Stimulated activated naive CD8-positive, alpha-beta T cell treated with anti-CD3 and anti-CD28 coated beads, Interleukin-15, amount 100 ng/mL, for 72 hours (primary cell): ENCODE data around the gene SIGLEC7.
"Not testable (repeated sequence)": the region's sequence is repeated elsewhere in the genome, so short reads cannot be mapped to it uniquely, and the experiment has no call there.

ENCODE experiments used
- ATAC-seq: fragments of 150-1000 bp; cut with Tn5 transposase; 2 replicates; pipeline ENCODE4 v1.10.0; 2021; ENCODE audit warnings: mild to moderate bottlenecking, moderate library complexity
- DNase-seq, 2 donors: peaks; one replicate each; pipeline ENCODE4 v3.0.0; 2021 to 2022
- H3K27ac Mint-ChIP-seq, 2 donors: one replicate each; pipeline ENCODE4 v1.8.0; 2022; ENCODE audit warnings: mild to moderate bottlenecking in 2 of 2, mixed read lengths in 2 of 2, moderate library complexity in 2 of 2
- H3K27me3 Mint-ChIP-seq: one replicate; pipeline ENCODE4 v1.8.0; 2022; ENCODE audit warnings: mixed read lengths
- H3K4me1 Mint-ChIP-seq: one replicate; pipeline ENCODE4 v1.8.0; 2022; ENCODE audit warnings: mild to moderate bottlenecking, mixed read lengths
- H3K4me3 Mint-ChIP-seq, 2 donors: one replicate each; pipeline ENCODE4 v1.8.0; 2022; ENCODE audit warnings: mild to moderate bottlenecking in 2 of 2, mixed read lengths in 2 of 2, moderate library complexity in 1 of 2
- H3K9me3 Mint-ChIP-seq, 2 donors: one replicate each; pipeline ENCODE4 v1.8.0; 2022; ENCODE audit warnings: mixed read lengths in 2 of 2

Gene SIGLEC7

DNA sequence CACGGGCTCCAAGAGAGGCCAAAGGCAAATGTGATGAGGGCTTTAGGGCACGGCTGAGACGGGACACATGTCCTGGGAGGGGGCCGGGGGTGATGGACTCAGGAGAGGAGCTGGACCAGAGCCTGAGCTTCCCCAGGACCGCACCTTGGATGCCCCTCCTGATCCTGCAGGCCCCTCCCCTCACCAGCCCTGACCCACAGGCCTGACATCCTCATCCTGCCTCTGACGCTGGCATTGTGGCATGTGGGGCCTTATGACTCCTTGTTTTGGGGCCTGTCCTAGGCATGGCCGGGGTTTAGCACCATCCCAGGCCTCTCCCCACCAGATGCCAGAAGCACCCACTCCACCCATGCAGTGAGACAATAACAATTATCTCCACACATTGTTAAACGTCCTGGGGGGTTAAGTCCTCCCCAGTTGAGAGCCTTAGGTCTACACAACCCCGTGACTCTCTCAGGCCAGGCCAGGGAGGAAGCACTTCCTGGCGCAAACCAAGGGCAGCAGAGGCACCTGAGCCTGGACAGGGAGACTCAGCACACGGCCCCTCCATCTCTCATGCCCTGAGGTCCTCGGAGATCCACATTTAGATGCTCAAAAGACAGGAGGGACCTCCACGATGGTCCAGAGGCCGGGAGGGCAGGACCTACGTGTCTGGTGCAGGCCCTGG is 841 bp downstream of the SIGLEC7 start:
- H3K9me3 Mint-ChIP-seq, ATAC-seq, DNase-seq, H3K4me1 Mint-ChIP-seq, H3K27ac Mint-ChIP-seq, H3K4me3 Mint-ChIP-seq, H3K27me3 Mint-ChIP-seq: not testable (repeated sequence)

DNA sequence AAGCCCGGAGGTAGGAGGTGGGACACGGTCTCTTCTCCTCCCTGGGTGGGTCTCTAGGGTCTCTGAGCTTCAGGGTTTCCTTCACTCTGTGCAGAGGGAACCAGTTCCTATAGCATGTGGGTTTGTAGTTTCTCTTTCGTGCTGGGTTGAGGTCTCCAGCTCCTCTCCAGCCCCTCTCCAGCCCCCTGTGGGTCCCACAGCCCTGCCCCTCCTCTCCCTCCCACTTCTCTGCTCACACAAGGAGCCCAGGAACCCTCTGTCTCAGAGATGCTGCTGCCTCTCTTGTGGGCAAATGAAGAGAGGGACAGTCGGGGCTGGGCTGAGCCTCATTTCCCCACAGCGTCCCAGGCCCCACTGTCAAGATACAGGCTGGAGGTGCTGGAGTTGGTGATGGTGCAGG is 1.4 kb downstream of the SIGLEC7 start:
- H3K27me3 Mint-ChIP-seq = no peaks in the 10 kb centered on the region
- H3K27ac Mint-ChIP-seq = no peak overlapping the region
- no peaks in the 10 kb centered on the region for H3K9me3 Mint-ChIP-seq
- H3K4me1 Mint-ChIP-seq = peaks cover 6% of the 10 kb centered on the region
- H3K4me3 Mint-ChIP-seq = no peak overlapping the region
- DNase-seq = no peak
- no peak for ATAC-seq

DNA sequence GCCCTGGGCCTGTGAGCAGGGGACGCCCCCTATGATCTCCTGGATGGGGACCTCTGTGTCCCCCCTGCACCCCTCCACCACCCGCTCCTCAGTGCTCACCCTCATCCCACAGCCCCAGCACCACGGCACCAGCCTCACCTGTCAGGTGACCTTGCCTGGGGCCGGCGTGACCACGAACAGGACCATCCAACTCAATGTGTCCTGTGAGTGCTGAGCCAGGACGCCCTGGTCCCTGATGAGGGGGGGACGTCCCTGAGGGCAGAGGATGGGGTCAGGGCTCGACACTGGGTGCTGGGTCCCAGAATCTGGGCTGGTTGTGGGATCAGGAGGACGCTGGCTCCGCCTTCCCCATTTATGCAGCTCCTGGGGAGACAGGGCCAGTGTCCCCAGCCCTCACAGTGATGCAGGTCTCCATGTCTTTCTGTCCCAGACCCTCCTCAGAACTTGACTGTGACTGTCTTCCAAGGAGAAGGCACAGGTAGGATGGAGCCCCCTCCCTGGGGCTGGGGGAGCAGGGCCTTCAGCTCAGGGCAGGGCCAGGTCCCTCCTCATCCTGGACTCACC is 2.5 kb downstream of the SIGLEC7 start:
- H3K27me3 Mint-ChIP-seq = no peaks in the 10 kb centered on the region
- peaks cover 6% of the 10 kb centered on the region for H3K4me1 Mint-ChIP-seq
- no peak overlapping the region for H3K4me3 Mint-ChIP-seq

DNA sequence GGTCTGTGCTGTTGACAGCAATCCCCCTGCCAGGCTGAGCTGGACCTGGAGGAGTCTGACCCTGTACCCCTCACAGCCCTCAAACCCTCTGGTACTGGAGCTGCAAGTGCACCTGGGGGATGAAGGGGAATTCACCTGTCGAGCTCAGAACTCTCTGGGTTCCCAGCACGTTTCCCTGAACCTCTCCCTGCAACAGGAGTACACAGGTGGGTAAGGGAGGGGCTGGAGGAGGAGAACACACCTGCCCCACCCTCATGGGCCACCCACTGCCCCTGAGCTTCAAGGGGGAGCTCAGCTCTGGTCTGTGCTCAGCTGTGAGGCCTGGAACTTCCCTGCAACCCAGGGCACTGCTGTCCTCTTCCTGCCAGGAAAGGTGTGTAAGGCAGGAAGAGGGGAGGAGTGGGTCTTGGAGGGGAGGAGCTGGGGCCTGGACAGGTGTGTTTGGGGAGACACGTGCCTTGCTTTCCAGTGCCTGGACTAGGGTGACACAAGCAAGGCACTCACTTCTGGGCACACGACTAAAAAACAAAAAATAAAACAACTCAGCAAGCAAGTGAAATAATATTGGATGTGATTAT is 3.9 kb downstream of the SIGLEC7 start:
- Mint-ChIP-seq H3K4me1 (peaks cover 6% of the 10 kb centered on the region), H3K9me3 (peaks cover 0 to 8% of the 10 kb centered on the region in 2 donors), H3K4me3 (no peak overlapping the region), H3K27ac (peak overlapping the region in 1 of 2 donors; percentile 70), H3K27me3 (no peaks in the 10 kb centered on the region)
- ATAC-seq = no peak
- DNase-seq = no peak

More for the DNA sequence above, 2.5 kb downstream of the SIGLEC7 start:
- Mint-ChIP-seq H3K27ac (no peak overlapping the region), H3K9me3 (no peaks in the 10 kb centered on the region)
- ATAC-seq (no peak), DNase-seq (no peak)

DNA sequence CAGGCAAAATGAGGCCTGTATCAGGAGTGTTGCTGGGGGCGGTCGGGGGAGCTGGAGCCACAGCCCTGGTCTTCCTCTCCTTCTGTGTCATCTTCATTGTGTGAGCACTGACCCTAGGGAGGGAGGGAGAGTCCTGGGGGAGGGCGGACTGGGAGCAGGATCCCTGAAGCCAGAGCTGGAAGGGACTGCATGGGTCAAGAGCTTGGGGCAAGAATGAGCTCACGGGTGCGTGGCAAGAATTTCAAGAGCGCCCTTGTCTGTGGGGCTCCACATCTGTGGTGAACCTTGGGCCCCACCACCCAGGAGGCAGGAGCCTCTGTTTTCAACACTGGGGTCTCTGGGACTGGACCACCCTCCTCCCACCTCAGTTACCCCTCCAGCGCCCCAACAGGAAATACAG is 4.7 kb downstream of the SIGLEC7 start:
- Mint-ChIP-seq H3K4me1 (peaks cover 6% of the 10 kb centered on the region), H3K27ac (no peak overlapping the region), H3K9me3 (peaks cover 0 to 9% of the 10 kb centered on the region in 2 donors), H3K27me3 (no peaks in the 10 kb centered on the region), H3K4me3 (no peak overlapping the region)
- ATAC-seq = no peak
- no peak for DNase-seq

DNA sequence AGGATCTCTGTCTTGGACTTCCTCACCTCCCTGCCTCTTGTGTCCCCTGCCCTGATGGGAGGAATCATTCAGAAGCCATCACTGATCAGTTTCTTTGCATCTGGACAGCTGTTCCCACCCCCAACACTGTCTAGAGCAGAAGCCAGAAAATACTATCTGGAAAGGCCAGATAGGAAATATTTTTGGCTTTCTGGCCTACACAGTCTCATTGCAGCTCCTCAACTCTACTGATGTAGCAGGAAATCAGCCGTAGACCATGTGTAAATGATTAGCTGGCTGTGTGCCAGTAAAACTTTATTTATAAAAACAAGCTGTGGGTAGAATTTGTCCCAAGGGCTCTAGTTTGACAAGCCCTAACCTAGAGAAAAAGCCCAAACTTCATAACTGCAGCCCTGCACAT is 5.6 kb downstream of the SIGLEC7 start:
- no peaks in the 10 kb centered on the region for H3K27me3 Mint-ChIP-seq
- peaks cover 0 to 9% of the 10 kb centered on the region in 2 donors for H3K9me3 Mint-ChIP-seq
- ATAC-seq (no peak), DNase-seq (no peak)
- H3K27ac Mint-ChIP-seq = no peak overlapping the region
- no peak overlapping the region for H3K4me3 Mint-ChIP-seq
- H3K4me1 Mint-ChIP-seq = peaks cover 6% of the 10 kb centered on the region

DNA sequence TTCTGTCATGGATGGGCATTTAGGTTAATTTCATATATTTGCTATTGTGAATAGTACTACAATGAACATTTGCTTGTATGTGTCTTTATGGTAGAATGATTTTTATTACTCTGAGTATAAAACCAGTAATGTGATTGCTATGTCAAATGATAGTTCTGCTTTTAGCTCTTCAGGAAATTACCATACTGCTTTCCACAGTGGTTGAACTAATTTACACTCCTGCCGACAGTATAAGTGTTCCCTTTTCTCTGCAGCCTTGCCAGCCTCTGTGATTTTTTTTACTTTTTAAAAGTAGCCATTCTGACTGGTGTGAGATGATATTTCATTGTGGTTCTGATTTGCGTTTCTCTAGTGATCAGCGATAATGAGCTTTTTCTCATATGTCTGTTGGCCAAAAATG is 6.5 kb downstream of the SIGLEC7 start:
- Mint-ChIP-seq H3K4me1 (peaks cover 6% of the 10 kb centered on the region), H3K27me3 (no peaks in the 10 kb centered on the region), H3K27ac (no peak overlapping the region), H3K4me3 (no peak overlapping the region), H3K9me3 (peaks cover 0 to 9% of the 10 kb centered on the region in 2 donors)
- ATAC-seq = no peak
- no peak for DNase-seq

DNA sequence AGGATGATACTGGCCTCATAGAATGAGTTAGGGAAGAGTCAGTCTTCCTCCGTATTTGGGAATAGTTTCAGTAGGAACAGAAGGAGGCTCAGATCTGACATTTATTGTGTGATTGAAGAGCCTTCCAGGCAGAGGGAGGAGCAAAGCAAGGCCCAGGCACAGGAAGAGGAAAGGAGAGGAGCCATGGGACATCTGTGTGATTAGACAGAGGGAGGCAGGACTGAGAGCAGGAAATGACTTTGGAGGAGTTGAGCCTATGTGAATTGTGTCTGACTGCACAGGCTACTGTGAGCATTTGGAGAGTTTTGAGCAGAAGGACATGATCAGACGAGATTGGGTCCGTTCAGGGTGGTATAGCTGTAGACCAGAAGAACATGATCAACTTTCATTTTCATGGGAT is 8.5 kb downstream of the SIGLEC7 start:
- Mint-ChIP-seq H3K4me3 (no peak overlapping the region), H3K27ac (peak overlapping the region in 1 of 2 donors; percentile 1), H3K27me3 (no peaks in the 10 kb centered on the region), H3K4me1 (peaks cover 6% of the 10 kb centered on the region), H3K9me3 (peaks cover 0 to 9% of the 10 kb centered on the region in 2 donors)
- no peak for ATAC-seq
- DNase-seq = no peak

DNA sequence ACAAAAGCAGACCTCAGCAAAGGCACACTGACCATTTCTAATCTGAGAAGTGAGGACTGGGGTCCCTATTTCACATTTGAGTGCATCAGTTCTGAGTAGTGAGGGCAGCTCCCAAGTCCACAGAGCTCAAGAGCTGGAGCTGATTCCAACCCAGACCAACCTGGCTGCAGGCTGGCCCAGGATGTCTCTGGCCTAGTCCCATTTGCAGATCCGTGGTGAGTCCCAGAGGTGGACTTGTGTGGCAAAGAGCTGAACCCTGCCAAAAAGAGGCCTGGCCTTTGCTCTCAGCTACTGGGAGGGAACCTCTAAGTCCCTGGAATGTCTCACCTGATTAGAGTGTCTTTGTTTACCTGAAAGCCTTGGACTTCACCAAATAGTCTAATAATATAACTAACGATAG is 14.6 kb downstream of the SIGLEC7 start:
- no peaks in the 10 kb centered on the region for H3K9me3 Mint-ChIP-seq
- peaks cover 14% of the 10 kb centered on the region for H3K4me1 Mint-ChIP-seq
- ATAC-seq (no peak), DNase-seq (no peak)
- H3K27me3 Mint-ChIP-seq = no peaks in the 10 kb centered on the region
- no peak overlapping the region for H3K27ac Mint-ChIP-seq
- no peak overlapping the region for H3K4me3 Mint-ChIP-seq

DNA sequence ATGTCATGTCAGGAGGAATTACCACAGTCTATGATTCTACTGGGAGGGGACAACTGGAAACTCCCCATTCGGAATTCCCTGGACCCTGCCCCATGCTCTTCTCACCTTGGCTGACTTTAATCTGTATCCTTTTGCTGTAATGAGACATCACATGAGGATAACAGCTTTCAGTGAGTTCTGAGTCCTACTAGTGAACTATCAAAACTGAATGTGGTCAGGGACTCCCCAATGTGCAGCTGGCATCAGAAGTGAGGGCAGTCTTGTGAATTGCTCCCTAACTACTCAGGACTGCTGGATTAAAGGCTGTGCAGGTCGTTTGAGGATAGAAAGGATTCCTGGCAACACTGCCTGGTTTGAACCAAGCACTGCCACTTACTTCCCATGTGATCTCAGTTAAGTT is 15.2 kb downstream of the SIGLEC7 start:
- peak; percentile 67 for ATAC-seq
- Mint-ChIP-seq H3K27ac (no peak overlapping the region), H3K4me3 (no peak overlapping the region), H3K27me3 (no peaks in the 10 kb centered on the region), H3K4me1 (peaks cover 14% of the 10 kb centered on the region), H3K9me3 (no peaks in the 10 kb centered on the region)
- no peak for DNase-seq

DNA sequence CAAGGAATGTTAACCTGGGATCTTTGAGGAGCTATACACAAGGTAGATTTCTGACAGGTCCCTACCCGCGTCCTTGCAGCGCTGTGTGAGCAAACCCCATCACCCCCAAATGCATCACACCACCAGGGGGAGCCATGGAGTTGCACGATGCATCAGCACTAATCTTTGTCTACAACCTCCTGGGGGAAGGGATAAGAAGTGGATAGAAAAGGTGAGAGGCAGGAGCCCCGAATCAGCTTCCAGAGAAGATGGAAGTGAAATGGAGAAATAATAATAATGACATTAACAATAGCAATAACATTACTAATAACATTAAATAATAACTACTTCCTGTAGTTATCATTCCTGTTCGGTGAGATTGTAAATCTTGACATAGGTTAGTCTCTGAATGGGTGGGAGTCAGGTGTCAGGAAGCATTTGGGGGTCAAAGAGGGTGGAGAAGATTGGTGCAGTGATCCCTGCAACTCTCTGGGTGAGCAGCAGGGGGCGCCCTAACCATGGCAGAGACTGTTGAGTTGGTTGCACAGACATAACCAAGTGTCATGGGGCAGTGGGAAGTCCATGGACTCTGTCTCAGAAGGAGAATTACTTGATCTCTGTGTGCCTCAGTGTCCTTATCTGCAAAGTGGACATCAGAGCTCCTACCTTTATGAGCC is 16.5 kb downstream of the SIGLEC7 start:
- peaks cover 14% of the 10 kb centered on the region for H3K4me1 Mint-ChIP-seq
- H3K9me3 Mint-ChIP-seq = no peaks in the 10 kb centered on the region
- H3K4me3 Mint-ChIP-seq = no peak overlapping the region
- DNase-seq = peak; percentile 68
- no peaks in the 10 kb centered on the region for H3K27me3 Mint-ChIP-seq
- peak; percentile 76 for ATAC-seq
- H3K27ac Mint-ChIP-seq = peak overlapping the region in 1 of 2 donors; percentile 59

DNA sequence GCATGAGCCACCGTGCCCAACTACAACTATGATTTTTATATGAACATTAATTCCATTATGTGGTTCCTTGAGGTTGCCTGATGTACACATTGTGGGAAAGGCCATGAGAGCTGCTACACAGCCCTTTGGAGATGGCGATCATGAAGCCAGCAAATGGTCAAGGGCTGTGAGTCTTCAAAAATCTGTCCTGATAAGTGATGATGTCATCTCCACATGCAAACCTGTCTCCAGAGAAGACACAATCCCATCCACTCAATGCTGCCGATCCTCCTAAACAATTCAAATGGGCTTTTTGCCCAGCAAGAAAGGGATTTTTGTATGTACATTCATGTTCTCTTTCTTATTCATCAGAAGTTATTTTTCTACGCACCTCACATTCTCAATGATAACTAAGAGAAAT is 17.6 kb downstream of the SIGLEC7 start:
- H3K4me1 Mint-ChIP-seq = peaks cover 14% of the 10 kb centered on the region
- no peak for DNase-seq
- ATAC-seq = no peak
- no peaks in the 10 kb centered on the region for H3K9me3 Mint-ChIP-seq
- H3K4me3 Mint-ChIP-seq = no peak overlapping the region
- no peak overlapping the region for H3K27ac Mint-ChIP-seq
- H3K27me3 Mint-ChIP-seq = no peaks in the 10 kb centered on the region

DNA sequence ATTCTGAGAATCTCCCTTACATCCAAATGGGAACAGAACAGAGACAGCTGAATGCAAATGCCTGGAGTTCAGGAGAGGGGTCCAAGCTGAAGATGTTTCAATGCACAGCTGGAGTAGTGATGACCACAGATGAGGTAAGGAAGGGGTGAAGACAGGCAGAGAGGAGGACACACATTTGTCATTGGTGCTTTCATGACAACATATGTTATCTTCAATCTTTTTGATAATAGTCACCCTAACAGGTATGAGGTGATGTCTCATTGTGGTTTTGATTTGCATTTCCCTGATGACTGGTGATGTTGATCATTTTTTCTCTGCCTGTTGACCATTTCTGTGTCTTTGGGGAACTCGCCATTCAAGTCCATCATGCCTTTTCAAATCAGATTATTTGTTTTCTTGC is 19.2 kb downstream of the SIGLEC7 start:
- ATAC-seq = no peak
- H3K27me3 Mint-ChIP-seq = no peaks in the 10 kb centered on the region
- H3K27ac Mint-ChIP-seq = no peak overlapping the region
- no peaks in the 10 kb centered on the region for H3K9me3 Mint-ChIP-seq
- no peak for DNase-seq
- no peak overlapping the region for H3K4me3 Mint-ChIP-seq
- peaks cover 14% of the 10 kb centered on the region for H3K4me1 Mint-ChIP-seq

DNA sequence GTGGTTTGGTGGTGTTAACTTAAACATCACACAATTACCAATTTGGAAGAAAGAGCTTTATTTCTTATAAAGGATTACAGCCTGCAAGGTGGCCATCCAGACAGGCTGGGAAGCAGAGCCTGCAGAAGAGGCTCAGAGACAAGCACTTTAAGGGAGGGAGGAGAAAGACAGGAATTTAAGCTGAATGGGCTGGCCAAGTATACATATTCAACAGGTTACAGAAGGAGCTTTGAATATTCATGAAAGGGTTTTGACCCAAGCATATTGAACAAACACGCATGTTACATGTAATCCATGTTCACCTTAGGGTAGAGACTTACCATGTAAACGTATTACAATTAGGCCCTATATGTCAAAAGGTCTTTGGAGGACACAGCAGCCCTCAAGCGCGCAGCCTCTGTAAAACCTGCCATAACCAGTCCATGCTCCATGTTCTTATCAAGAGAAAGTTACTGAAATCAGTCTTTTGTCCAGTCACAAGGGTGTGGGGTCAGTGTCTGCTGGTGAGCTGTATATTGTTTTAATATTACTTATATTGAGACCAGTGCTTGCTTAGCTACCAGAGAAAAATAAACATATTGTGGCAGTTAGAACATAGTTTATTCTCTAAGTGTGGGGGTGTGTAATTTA is 19.9 kb downstream of the SIGLEC7 start:
- DNase-seq (no peak), ATAC-seq (no peak)
- Mint-ChIP-seq H3K9me3 (no peaks in the 10 kb centered on the region), H3K4me3 (no peak overlapping the region), H3K27ac (no peak overlapping the region), H3K4me1 (peaks cover 20% of the 10 kb centered on the region), H3K27me3 (no peaks in the 10 kb centered on the region)

DNA sequence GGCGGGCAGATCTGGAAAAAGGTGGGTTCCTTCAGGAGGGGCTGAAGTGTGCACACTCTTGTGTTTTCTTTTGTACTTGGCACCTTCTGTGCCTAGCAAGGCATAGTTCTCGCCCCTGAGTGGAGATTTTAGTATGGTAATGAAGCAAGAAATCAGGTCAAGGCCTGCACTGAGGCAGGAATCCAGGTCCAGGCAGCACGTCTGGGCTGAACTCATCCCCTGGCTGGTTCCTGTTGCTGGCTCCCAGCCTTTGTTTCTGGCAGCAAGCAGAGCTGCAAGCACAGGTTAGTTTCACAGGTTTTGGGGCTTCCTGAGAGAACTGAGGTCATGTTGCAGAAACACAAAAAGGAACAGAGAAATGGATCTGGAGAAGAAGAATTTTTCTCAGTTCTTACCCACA is 21.2 kb downstream of the SIGLEC7 start:
- no peak overlapping the region for H3K4me3 Mint-ChIP-seq
- DNase-seq = no peak
- no peaks in the 10 kb centered on the region for H3K9me3 Mint-ChIP-seq
- peaks cover 26% of the 10 kb centered on the region for H3K4me1 Mint-ChIP-seq
- ATAC-seq = no peak
- no peaks in the 10 kb centered on the region for H3K27me3 Mint-ChIP-seq
- peak overlapping the region in 1 of 2 donors; percentile 51 for H3K27ac Mint-ChIP-seq

DNA sequence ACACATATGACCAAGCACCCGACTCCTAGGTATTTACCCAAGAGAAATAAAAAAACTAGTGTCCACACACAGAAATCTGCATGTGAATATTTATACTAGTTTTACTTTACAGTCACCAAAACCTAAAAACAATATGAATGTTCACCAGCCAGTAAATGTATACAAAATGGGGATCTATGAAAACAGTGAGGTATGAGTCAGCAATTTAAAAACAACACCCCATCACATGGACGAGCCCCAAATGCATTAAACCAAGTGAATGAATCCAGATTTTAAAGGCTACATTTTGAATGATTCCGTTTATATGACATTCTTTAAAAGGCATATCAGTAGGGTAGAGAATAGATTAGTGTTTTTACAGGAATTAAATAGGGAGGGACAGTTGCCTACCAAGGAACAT is 22.1 kb downstream of the SIGLEC7 start:
- Mint-ChIP-seq H3K27ac (no peak overlapping the region), H3K4me1 (peaks cover 28% of the 10 kb centered on the region), H3K27me3 (no peaks in the 10 kb centered on the region), H3K4me3 (no peak overlapping the region), H3K9me3 (no peaks in the 10 kb centered on the region)
- no peak for ATAC-seq
- no peak for DNase-seq
